HG02970 (cell line): ENCODE measurements around the gene FAM118B.
"Not testable (repeated sequence)": the region's sequence is repeated elsewhere in the genome, so short reads cannot be mapped to it uniquely, and the experiment has no call there.

Experiments used
- ATAC-seq: cut with Tn5 transposase; IDR thresholded peaks from one replicate; pipeline ENCODE4 v1.9.1; 2021; ENCODE audit warnings: mild to moderate bottlenecking, moderate library complexity, moderate number of reproducible peaks; ENCODE audit not compliant: unreplicated experiment, low FRiP score

Gene FAM118B

GRCh38 chr11:126305699-126306098, 94.1 kb downstream of the FAM118B start:
- no peak for ATAC-seq

GRCh38 chr11:126307706-126308105, 96.1 kb downstream of the FAM118B start:
- no peak for ATAC-seq

GRCh38 chr11:126308271-126308671, 96.7 kb downstream of the FAM118B start:
- ATAC-seq, result no peak

GRCh38 chr11:126308771-126309170, 97.2 kb downstream of the FAM118B start:
- not testable (repeated sequence) for ATAC-seq

- no peak for ATAC-seq
Measured at GRCh38 chr11:126310200-126310991, 98.8 kb downstream of the FAM118B start.

- no peak for ATAC-seq
Measured at GRCh38 chr11:126310992-126311310, 99.4 kb downstream of the FAM118B start.

GRCh38 chr11:126311401-126312291, 100.1 kb downstream of the FAM118B start:
- peak; percentile 45 for ATAC-seq
